Loucy (cell line): ENCODE measurements around the gene SEMA7A.
A peak's percentile ranks its signal among the peaks of the same experiment; 100 is the strongest.

Experiments used
- H2AFZ ChIP-seq: fragments of 200-600 bp; sonication (generic); 2 replicates; pipeline ENCODE4 v1.6.0; 2016; ENCODE audit warnings: antibody characterized with exemption, mild to moderate bottlenecking, low read length, moderate library complexity
- H3F3A ChIP-seq: fragments of 200-600 bp; 2 replicates; pipeline ENCODE4 v1.6.0; 2016; ENCODE audit warnings: antibody characterized with exemption, low read depth, mild to moderate bottlenecking
- H3K27me3 ChIP-seq: fragments of 200-600 bp; sonication (generic); 2 replicates; pipeline ENCODE4 v1.6.1; 2014; ENCODE audit warnings: low read length, mild to moderate bottlenecking; ENCODE audit not compliant: insufficient read depth, poor library complexity, severe bottlenecking
- H3K36me3 ChIP-seq: fragments of 200-600 bp; sonication (generic); 2 replicates; pipeline ENCODE4 v1.6.1; 2016; ENCODE audit warnings: low read length; ENCODE audit not compliant: insufficient read depth
- H3K4me1 ChIP-seq: fragments of 200-600 bp; sonication (generic); 2 replicates; pipeline ENCODE4 v1.5.1; 2014; ENCODE audit warnings: low read length, mild to moderate bottlenecking; ENCODE audit not compliant: insufficient read depth, poor library complexity, severe bottlenecking
- H3K4me2 ChIP-seq: fragments of 200-600 bp; sonication (generic); 2 replicates; pipeline ENCODE4 v1.6.0; 2014; ENCODE audit warnings: antibody characterized with exemption, low read length, low read depth, mild to moderate bottlenecking; ENCODE audit not compliant: poor library complexity, severe bottlenecking
- H3K4me3 ChIP-seq: fragments of 200-600 bp; sonication (generic); 2 replicates; pipeline ENCODE4 v1.5.1; 2014; ENCODE audit warnings: low read length, mild to moderate bottlenecking, mixed read lengths; ENCODE audit not compliant: poor library complexity, severe bottlenecking
- H3K79me2 ChIP-seq: fragments of 200-600 bp; sonication (generic); 2 replicates; pipeline ENCODE4 v1.6.1; 2014; ENCODE audit warnings: low read length; ENCODE audit not compliant: insufficient read depth
- H3K9ac ChIP-seq: fragments of 200-600 bp; sonication (generic); 2 replicates; pipeline ENCODE4 v1.6.0; 2014; ENCODE audit warnings: mild to moderate bottlenecking, low read depth, low read length, moderate library complexity; ENCODE audit not compliant: poor library complexity, severe bottlenecking
- H3K9me2 ChIP-seq: fragments of 200-600 bp; sonication (generic); replicated peaks from 2 replicates; pipeline ENCODE4 v1.6.1; 2016; ENCODE audit warnings: low read depth, low read length, mixed read lengths
- H3K9me3 ChIP-seq: fragments of 200-600 bp; sonication (generic); 2 replicates; pipeline ENCODE4 v1.6.1; 2014; ENCODE audit warnings: mild to moderate bottlenecking, antibody characterized with exemption, low read length, low read depth; ENCODE audit not compliant: insufficient read depth
- H4K20me1 ChIP-seq: fragments of 200-600 bp; sonication (generic); 2 replicates; pipeline ENCODE4 v1.6.0; 2014; ENCODE audit warnings: antibody characterized with exemption, low read length, mild to moderate bottlenecking; ENCODE audit not compliant: insufficient read depth, poor library complexity, severe bottlenecking
- CTCF ChIP-seq: fragments of 200-600 bp; sonication (generic); conservative IDR thresholded peaks from 2 replicates; pipeline ENCODE4 v1.5.1; 2014; ENCODE audit warnings: mild to moderate bottlenecking, antibody characterized with exemption, low read length
- EZH2phosphoT487 ChIP-seq: fragments of 200-600 bp; IDR thresholded peaks from 2 replicates; pipeline ENCODE4 v1.6.1; 2018; ENCODE audit warnings: antibody characterized with exemption, mild to moderate bottlenecking, moderate library complexity, borderline replicate concordance

SEMA7A gene

GRCh38 chr15:74402337-74402841 lies 31.4 kb downstream of the SEMA7A start:
- H2AFZ ChIP-seq = no peak overlapping the region
- no peaks in the 10 kb centered on the region for H3F3A ChIP-seq
- peak overlapping the region; percentile 57 for H3K4me3 ChIP-seq
- peak overlapping the region; percentile 79 for H3K4me2 ChIP-seq
- no peaks in the 10 kb centered on the region for H3K9me2 ChIP-seq
- peak overlapping the region; percentile 70 for H3K9ac ChIP-seq
- no peak for TF ChIP-seq CTCF
- TF ChIP-seq EZH2phosphoT487 = no peak
- H3K4me1 ChIP-seq = peaks cover 70% of the 10 kb centered on the region
- H3K79me2 ChIP-seq = no peaks in the 10 kb centered on the region
- H4K20me1 ChIP-seq = no peaks in the 10 kb centered on the region
- no peaks in the 10 kb centered on the region for H3K27me3 ChIP-seq
- no peaks in the 10 kb centered on the region for H3K9me3 ChIP-seq
- no peaks in the 10 kb centered on the region for H3K36me3 ChIP-seq

- Histone ChIP-seq H4K20me1 (no peaks in the 10 kb centered on the region), H3K27me3 (no peaks in the 10 kb centered on the region), H3F3A (no peaks in the 10 kb centered on the region), H3K9ac (peak overlapping the region; percentile 70), H3K79me2 (no peaks in the 10 kb centered on the region), H3K9me2 (no peaks in the 10 kb centered on the region), H3K9me3 (no peaks in the 10 kb centered on the region), H3K4me2 (peak overlapping the region; percentile 75), H3K36me3 (no peaks in the 10 kb centered on the region), H3K4me1 (peaks cover 82% of the 10 kb centered on the region), H3K4me3 (no peak overlapping the region), H2AFZ (no peak overlapping the region)
- TF ChIP-seq CTCF (no peak), EZH2phosphoT487 (no peak)
Observed at GRCh38 chr15:74400915-74401757, 32.6 kb downstream of the SEMA7A start.

- Histone ChIP-seq H3K9me2 (no peaks in the 10 kb centered on the region), H3K9ac (peak overlapping the region; percentile 70), H3K4me2 (peak overlapping the region; percentile 75), H3F3A (no peaks in the 10 kb centered on the region), H2AFZ (no peak overlapping the region), H3K27me3 (no peaks in the 10 kb centered on the region), H3K36me3 (no peaks in the 10 kb centered on the region), H3K4me1 (peaks cover 86% of the 10 kb centered on the region), H3K9me3 (no peaks in the 10 kb centered on the region), H4K20me1 (no peaks in the 10 kb centered on the region), H3K4me3 (peak overlapping the region; percentile 55), H3K79me2 (no peaks in the 10 kb centered on the region)
- no peak for TF ChIP-seq CTCF
- no peak for TF ChIP-seq EZH2phosphoT487
Observed at GRCh38 chr15:74400313-74400860, 33.4 kb downstream of the SEMA7A start.
